HFFc6 (cell line): Measurements from ENCODE around the gene KRT3. TPM values are rescaled to one million over a fixed set of nuclear protein-coding genes. Genes with fewer than 3 reads are reported as not detected.

Experiments
- DNase-seq: peaks from one replicate; pipeline ENCODE4 v3.0.0-alpha.2; 2018
- H3K27ac Mint-ChIP-seq: 2 replicates; pipeline ENCODE4 v1.8.0; 2020; ENCODE audit warnings: mild to moderate bottlenecking, mixed read lengths
- H3K27me3 Mint-ChIP-seq: 2 replicates; pipeline ENCODE4 v1.8.0; 2021; ENCODE audit warnings: mild to moderate bottlenecking, moderate library complexity, mixed read lengths; ENCODE audit not compliant: insufficient read depth
- H3K36me3 Mint-ChIP-seq: 2 replicates; pipeline ENCODE4 v1.8.0; 2021; ENCODE audit warnings: low read depth, mixed read lengths
- H3K4me1 Mint-ChIP-seq: 2 replicates; pipeline ENCODE4 v1.8.0; 2020; ENCODE audit warnings: low read depth, mixed read lengths
- H3K4me3 Mint-ChIP-seq: 2 replicates; pipeline ENCODE4 v1.8.0; 2020; ENCODE audit warnings: mild to moderate bottlenecking, moderate library complexity, mixed read lengths
- H3K9me3 Mint-ChIP-seq: 2 replicates; pipeline ENCODE4 v1.8.0; 2020; ENCODE audit warnings: mild to moderate bottlenecking, mixed read lengths
- total RNA-seq, 6 experiments: library from RNA; stranded (reverse); fragmentation: NEBNext Ultra II Directional; extraction: Animal tissue kit (Norgen Biotek cat#: 25700); gene quantifications; 2 replicates in 1 of 6; 3 replicates in 5 of 6; pipeline ENCODE4 v1.2.3, GENCODE V29; 2021
- TF ChIP-seq, protein P1 (sequence below): fragments of 200-600 bp; sonication (generic); IDR thresholded peaks from 2 replicates; pipeline ENCODE4 v1.5.0; 2021; ENCODE audit warnings: antibody characterized with exemption, mild to moderate bottlenecking

KRT3 gene
- total RNA-seq, 6 experiments from 2014 or later = not detected

GRCh38 chr12:52805739-52806138 is 9.8 kb upstream of the KRT3 start:
- H3K4me3 Mint-ChIP-seq = no peak overlapping the region
- no peak for DNase-seq
- H3K9me3 Mint-ChIP-seq = no peaks in the 10 kb centered on the region
- no peak overlapping the region for H3K27ac Mint-ChIP-seq
- TF ChIP-seq, protein P1, sequence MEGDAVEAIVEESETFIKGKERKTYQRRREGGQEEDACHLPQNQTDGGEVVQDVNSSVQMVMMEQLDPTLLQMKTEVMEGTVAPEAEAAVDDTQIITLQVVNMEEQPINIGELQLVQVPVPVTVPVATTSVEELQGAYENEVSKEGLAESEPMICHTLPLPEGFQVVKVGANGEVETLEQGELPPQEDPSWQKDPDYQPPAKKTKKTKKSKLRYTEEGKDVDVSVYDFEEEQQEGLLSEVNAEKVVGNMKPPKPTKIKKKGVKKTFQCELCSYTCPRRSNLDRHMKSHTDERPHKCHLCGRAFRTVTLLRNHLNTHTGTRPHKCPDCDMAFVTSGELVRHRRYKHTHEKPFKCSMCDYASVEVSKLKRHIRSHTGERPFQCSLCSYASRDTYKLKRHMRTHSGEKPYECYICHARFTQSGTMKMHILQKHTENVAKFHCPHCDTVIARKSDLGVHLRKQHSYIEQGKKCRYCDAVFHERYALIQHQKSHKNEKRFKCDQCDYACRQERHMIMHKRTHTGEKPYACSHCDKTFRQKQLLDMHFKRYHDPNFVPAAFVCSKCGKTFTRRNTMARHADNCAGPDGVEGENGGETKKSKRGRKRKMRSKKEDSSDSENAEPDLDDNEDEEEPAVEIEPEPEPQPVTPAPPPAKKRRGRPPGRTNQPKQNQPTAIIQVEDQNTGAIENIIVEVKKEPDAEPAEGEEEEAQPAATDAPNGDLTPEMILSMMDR = no peak
- peaks cover 43% of the 10 kb centered on the region for H3K27me3 Mint-ChIP-seq
- peaks cover 4% of the 10 kb centered on the region for H3K4me1 Mint-ChIP-seq
- H3K36me3 Mint-ChIP-seq = no peaks in the 10 kb centered on the region

GRCh38 chr12:52805000-52805399 is 9.1 kb upstream of the KRT3 start:
- no peaks in the 10 kb centered on the region for H3K36me3 Mint-ChIP-seq
- peaks cover 43% of the 10 kb centered on the region for H3K27me3 Mint-ChIP-seq
- no peak for DNase-seq
- peaks cover 11% of the 10 kb centered on the region for H3K4me1 Mint-ChIP-seq
- TF ChIP-seq, protein P1 = no peak
- no peak overlapping the region for H3K4me3 Mint-ChIP-seq
- H3K9me3 Mint-ChIP-seq = no peaks in the 10 kb centered on the region
- H3K27ac Mint-ChIP-seq = no peak overlapping the region

- TF ChIP-seq, protein P1 = no peak
- H3K4me1 Mint-ChIP-seq = peaks cover 36% of the 10 kb centered on the region
- no peak overlapping the region for H3K27ac Mint-ChIP-seq
- H3K36me3 Mint-ChIP-seq = no peaks in the 10 kb centered on the region
- DNase-seq = no peak
- peaks cover 30% of the 10 kb centered on the region for H3K27me3 Mint-ChIP-seq
- H3K4me3 Mint-ChIP-seq = no peak overlapping the region
- H3K9me3 Mint-ChIP-seq = no peaks in the 10 kb centered on the region
Measured at GRCh38 chr12:52802442-52802841, 6.5 kb upstream of the KRT3 start.

GRCh38 chr12:52801773-52802172 is 5.9 kb upstream of the KRT3 start:
- no peak overlapping the region for H3K4me3 Mint-ChIP-seq
- H3K27ac Mint-ChIP-seq = no peak overlapping the region
- DNase-seq = no peak
- no peaks in the 10 kb centered on the region for H3K36me3 Mint-ChIP-seq
- H3K27me3 Mint-ChIP-seq = peaks cover 25% of the 10 kb centered on the region
- peaks cover 43% of the 10 kb centered on the region for H3K4me1 Mint-ChIP-seq
- no peaks in the 10 kb centered on the region for H3K9me3 Mint-ChIP-seq
- TF ChIP-seq, protein P1 = no peak

DNA sequence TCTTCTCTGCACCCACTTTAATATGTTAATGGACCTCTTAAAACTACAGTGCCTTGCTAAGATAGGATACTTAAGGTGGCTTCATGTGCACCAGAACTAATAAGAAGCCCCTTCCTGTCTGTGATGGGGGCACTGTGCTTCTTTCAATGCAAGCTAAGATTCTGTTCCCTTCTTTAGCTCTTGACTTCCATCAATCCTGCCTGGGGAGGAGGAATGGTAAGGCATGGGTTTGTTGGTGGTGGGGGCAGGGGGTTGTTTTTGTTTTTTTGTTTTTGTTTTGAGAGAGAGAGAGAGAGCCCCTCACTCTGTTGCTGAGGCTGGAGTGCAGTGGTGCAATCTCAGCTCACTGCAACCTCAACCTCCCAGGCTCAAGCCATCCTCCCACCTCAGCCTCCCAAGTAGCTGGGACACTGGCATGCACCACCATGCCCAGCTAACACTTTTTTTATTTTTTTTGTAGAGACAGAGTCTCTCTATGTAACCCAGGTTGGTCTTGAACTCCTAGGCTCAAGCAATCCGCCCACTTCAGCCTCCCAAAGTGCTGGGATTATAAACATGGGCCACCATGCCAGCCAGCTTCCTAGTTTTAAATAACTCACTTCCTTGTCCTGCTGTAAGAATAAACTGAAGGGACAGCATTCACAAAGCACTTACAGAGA is 4.5 kb upstream of the KRT3 start:
- DNase-seq = no peak
- H3K36me3 Mint-ChIP-seq = no peaks in the 10 kb centered on the region
- H3K27ac Mint-ChIP-seq = no peak overlapping the region
- TF ChIP-seq, protein P1 = no peak
- H3K4me1 Mint-ChIP-seq = peaks cover 47% of the 10 kb centered on the region
- no peaks in the 10 kb centered on the region for H3K9me3 Mint-ChIP-seq
- H3K27me3 Mint-ChIP-seq = peaks cover 21% of the 10 kb centered on the region
- no peak overlapping the region for H3K4me3 Mint-ChIP-seq
